Measurements from ENCODE around the gene BCCIP.

BCCIP gene

DNA sequence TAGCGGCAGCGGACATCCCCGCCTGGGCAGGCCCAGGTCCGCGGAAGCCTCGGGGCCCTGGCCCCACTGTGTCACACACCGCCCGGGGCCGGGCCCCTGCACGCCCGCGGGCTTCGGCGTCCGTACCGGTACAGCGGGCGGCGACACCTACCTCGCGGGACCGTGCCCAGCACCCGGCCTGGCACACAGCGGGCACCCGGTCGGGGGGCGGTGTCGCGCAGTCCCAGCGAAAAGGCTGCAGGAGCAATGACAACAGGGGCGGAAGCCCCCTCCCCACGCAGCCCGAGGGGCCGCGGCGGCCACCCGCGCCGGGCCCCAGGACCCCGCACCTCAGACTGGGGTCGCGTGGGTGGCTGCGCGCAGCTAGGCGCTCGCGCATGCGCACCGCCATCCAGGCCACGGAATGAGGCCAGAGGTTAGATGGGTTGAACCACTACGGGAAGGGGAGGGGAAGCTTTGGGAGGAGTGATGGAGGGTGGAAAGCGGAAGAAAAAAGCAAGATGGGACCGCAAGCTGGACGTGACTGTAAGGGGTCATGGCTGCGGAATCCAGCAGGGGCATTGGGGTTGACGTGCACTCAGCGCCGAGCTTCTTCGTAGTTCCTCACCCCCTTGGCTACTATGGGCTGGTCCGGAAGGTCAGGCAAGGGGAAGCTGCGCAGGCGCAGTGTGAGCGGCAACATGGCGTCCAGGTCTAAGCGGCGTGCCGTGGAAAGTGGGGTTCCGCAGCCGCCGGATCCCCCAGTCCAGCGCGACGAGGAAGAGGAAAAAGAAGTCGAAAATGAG, at the start of gene BCCIP, which contains the start of gene UROS:
Gene BCCIP, plus strand, starts transcription at position 669 of the 785 bp plus-strand sequence. Its CDS starts 12 bp downstream, at position 681.
Gene UROS, minus strand, starts transcription at position 381 of the 785 bp plus-strand sequence. CDS start 6,759 bp downstream, outside the sequence.
- H3K36me3 Mint-ChIP-seq (ENCODE audit: low read depth), result peaks cover 10% of the 10 kb centered on the region
- TF ChIP-seq, protein P1, sequence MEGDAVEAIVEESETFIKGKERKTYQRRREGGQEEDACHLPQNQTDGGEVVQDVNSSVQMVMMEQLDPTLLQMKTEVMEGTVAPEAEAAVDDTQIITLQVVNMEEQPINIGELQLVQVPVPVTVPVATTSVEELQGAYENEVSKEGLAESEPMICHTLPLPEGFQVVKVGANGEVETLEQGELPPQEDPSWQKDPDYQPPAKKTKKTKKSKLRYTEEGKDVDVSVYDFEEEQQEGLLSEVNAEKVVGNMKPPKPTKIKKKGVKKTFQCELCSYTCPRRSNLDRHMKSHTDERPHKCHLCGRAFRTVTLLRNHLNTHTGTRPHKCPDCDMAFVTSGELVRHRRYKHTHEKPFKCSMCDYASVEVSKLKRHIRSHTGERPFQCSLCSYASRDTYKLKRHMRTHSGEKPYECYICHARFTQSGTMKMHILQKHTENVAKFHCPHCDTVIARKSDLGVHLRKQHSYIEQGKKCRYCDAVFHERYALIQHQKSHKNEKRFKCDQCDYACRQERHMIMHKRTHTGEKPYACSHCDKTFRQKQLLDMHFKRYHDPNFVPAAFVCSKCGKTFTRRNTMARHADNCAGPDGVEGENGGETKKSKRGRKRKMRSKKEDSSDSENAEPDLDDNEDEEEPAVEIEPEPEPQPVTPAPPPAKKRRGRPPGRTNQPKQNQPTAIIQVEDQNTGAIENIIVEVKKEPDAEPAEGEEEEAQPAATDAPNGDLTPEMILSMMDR (IDR thresholded peaks at IDR 0.05; ENCODE audit: unreplicated experiment in 3 of 3), result no peak
- no peaks in the 10 kb centered on the region for H3K9me3 Mint-ChIP-seq
- H3K4me1 Mint-ChIP-seq, result peaks cover 23% of the 10 kb centered on the region
- H3K4me3 Mint-ChIP-seq, result peak within 1 kb of the TSS; percentile 84 to 92 (median 90)
- peak within 1 kb of the TSS; percentile 80 to 89 (median 80) for H3K27ac Mint-ChIP-seq
- H3K27me3 Mint-ChIP-seq (ENCODE audit: low read depth), result no peaks in the 10 kb centered on the region

DNA sequence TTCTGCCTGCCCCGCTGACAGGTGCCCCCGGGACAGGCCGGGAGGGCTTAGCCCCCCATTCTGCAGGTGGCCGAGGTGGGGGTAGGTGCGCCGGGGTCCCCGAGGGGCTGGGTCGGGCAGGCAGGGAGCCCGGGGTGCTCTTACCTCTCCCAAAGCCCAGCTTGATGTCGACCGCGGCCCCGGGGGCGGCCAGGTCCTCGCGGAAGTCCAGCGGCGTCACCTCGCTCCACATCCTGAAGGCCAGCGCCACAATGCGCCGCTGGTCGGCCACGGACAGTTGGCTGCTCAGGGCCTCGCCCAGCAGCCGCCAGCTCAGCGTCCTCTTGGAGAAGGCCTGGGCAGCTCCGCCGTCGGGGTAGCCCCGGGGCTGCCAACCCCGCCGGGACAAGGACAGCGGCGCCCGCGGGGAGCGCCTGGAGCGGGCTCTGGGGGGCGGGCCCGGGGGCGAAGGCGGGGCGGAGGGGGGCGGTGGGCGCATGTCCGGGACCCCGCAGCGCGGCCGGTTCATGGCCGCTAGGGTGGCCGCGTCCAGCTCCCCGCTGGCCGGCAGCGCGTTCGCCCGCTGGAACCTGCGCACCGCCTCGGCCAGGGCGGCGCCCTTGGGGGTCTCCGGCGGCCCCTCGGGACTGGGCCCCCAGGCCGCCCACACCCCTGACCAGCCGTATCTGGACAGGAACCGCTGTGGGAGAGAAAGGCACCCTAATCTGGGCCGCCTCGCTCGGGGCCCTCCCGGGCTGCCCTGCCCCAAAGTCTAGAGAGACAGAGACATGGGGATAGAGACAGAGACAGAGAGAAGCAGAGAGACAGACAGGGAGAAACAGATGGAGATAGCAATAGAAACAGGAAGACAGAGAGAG, 49.4 kb upstream of the BCCIP start:
- Mint-ChIP-seq H3K9me3 (peaks cover 1% of the 10 kb centered on the region), H3K27me3 (ENCODE audit: low read depth) (peaks cover 28% of the 10 kb centered on the region), H3K4me3 (no peak overlapping the region), H3K4me1 (peaks cover 13% of the 10 kb centered on the region), H3K27ac (no peak overlapping the region), H3K36me3 (ENCODE audit: low read depth) (peaks cover 3% of the 10 kb centered on the region)
- TF ChIP-seq, protein P1 (IDR thresholded peaks at IDR 0.05; ENCODE audit: unreplicated experiment in 3 of 3), result no peak

DNA sequence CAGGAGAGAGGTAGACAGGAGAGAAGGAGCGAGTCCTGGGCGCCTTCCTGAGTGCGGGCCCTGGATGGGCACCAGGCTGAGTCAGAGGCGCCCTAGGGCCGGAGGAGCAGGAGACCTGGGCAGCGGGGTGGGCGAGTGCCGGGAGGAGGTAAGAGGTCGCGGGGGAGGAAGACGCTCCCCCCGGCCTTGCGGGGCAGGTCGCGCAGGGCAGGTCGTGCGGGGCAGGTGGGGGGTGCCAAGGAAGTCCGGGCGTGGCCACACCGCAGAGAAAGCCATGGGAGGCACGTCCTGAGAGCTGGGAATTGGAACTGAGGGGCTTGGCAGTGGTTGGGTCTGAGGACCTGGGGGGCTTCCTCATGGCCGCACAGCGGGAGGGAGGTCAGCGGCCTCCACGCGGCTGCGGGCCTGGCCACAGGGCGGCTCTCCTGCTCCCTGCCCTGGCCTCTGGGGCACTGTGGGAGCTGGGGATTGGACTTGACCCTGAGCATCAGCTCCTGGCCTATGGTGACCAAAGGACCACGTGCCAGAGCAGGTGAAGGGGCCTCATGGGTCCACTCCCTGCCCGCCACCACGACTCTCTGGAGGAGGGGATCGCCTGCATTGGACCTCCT, 48.7 kb upstream of the BCCIP start:
- H3K4me1 Mint-ChIP-seq, result peaks cover 11% of the 10 kb centered on the region
- H3K9me3 Mint-ChIP-seq, result peaks cover 6% of the 10 kb centered on the region

DNA sequence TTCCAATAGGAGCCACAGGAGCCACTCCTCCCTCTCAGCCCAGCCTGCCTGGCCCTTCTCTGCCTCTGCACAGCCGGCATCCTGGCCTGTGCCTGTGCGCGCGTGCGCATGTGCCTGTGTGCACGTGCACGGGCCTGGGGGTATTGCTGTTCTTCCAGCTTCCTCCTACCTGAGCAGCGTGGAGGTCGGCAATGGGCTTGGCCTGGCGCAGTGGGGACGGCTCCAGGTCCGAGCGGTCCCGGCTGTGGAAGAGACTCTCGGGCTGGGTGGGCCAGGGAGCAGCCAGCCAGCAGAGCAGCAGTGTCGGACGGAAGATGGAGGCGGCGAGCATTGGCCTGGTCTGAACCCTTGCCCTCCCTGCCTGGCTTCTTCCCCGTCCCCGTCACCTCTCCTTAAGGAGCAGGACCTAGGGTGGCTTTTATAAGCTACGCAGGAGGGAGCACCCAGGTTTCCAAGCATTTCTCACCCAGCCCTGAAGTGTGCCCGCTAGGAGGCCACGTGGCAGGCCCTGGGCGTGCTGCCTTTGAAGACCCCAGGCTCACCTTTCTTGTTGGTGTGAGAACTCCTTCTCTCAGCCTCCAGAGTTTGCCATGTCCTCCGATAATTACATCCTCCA, 47.7 kb upstream of the BCCIP start, which contains the start of gene MMP21:
Gene MMP21, minus strand, starts transcription at position 331 of the 616 bp plus-strand sequence. Its CDS starts 0 bp downstream, at position 331.
- TF ChIP-seq, protein P1 (IDR thresholded peaks at IDR 0.05; ENCODE audit: unreplicated experiment in 3 of 3), result no peak
- Mint-ChIP-seq H3K4me3 (no peak within 1 kb of the TSS), H3K27ac (no peak within 1 kb of the TSS), H3K27me3 (ENCODE audit: low read depth) (peaks cover 33% of the 10 kb centered on the region), H3K4me1 (peaks cover 6% of the 10 kb centered on the region), H3K36me3 (ENCODE audit: low read depth) (peaks cover 7% of the 10 kb centered on the region), H3K9me3 (peaks cover 9% of the 10 kb centered on the region)

More for the DNA sequence above, 48.7 kb upstream of the BCCIP start:
- TF ChIP-seq, protein P1 (IDR thresholded peaks at IDR 0.05; ENCODE audit: unreplicated experiment in 3 of 3), result no peak
- H3K4me3 Mint-ChIP-seq, result no peak overlapping the region
- H3K27me3 Mint-ChIP-seq (ENCODE audit: low read depth), result peaks cover 33% of the 10 kb centered on the region
- peaks cover 7% of the 10 kb centered on the region for H3K36me3 Mint-ChIP-seq (ENCODE audit: low read depth)
- no peak overlapping the region for H3K27ac Mint-ChIP-seq

DNA sequence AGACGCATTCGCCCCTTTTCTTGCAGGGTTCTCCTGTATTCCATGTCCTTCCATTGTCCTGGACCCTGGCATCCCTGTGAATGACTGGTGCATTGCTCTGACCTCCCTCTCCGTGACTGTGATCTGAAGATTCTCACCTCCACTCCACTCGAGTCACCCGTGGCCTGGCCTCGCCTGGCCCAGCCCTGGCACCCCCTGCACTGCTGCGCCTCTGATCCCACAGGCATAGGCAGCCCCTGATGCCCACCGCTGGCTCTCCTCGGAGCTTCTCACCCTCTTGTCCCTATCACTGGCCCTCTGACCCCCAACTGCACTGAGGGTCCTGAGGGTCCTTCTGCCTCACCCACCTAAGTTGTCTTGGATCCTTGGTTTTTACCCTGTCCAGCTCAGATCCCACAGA, 45.5 kb upstream of the BCCIP start:
- H3K4me1 Mint-ChIP-seq, result peaks cover 11% of the 10 kb centered on the region
- TF ChIP-seq, protein P1 (IDR thresholded peaks at IDR 0.05; ENCODE audit: unreplicated experiment in 3 of 3), result no peak
- peaks cover 7% of the 10 kb centered on the region for H3K36me3 Mint-ChIP-seq (ENCODE audit: low read depth)
- H3K27ac Mint-ChIP-seq, result no peak overlapping the region
- peaks cover 30% of the 10 kb centered on the region for H3K27me3 Mint-ChIP-seq (ENCODE audit: low read depth)
- H3K4me3 Mint-ChIP-seq, result no peak overlapping the region
- peaks cover 9% of the 10 kb centered on the region for H3K9me3 Mint-ChIP-seq

All from nephron (organoid).